K562 (cell line): Measurements from ENCODE around the gene LST1. TPM values are rescaled to one million over a fixed set of nuclear protein-coding genes. Genes with fewer than 3 reads are reported as not detected.
A peak's percentile ranks its signal among the peaks of the same experiment; 100 is the strongest.

Experiments
- ATAC-seq: fragments of 200-7000 bp; cut with Tn5 transposase; 3 replicates; pipeline ENCODE4 v1.9.1; 2020; ENCODE audit warnings: moderate library complexity
- BruUV-seq: library from RNA; stranded (reverse); fragments of 400-500 nt; replicated peaks from 2 replicates; lab custom pipeline; 2021; lab: Mats Ljungman, UMichigan
- CTCF ChIA-PET: fragments of 300-600 bp; formaldehyde crosslinking; extraction: SDS; loops from one replicate; lab custom pipeline; 2021; ENCODE audit warnings: low intra/inter-chr PET ratio; lab: Yijun Ruan, JAX
- POLR2A ChIA-PET: fragments of 300-600, 350-650 bp; sonication (Branson Sonifier 250); formaldehyde crosslinking; extraction: SDS; loops from one replicate; lab custom pipeline; 2021; ENCODE audit warnings: antibody characterized with exemption, inconsistent platforms; lab: Yijun Ruan, JAX
- DNase-seq, 4 experiments: peaks; one replicate each; pipeline versions ENCODE4 v3.0.0 to v3.0.0-alpha.2; 2011 to 2018; ENCODE audit warnings: low spot score in 3 of 4, mixed read lengths in 3 of 4; ENCODE audit errors: extremely low read depth in 1 of 4
- FAIRE-seq: peaks from 2 replicates; lab custom pipeline; 2011; peaks lifted over from hg19 to GRCh38; lab: Jason Lieb, UNC
- H2AFZ ChIP-seq: 2 replicates; pipeline ENCODE4 v1.6.0; 2011; ENCODE audit warnings: low read depth, low read length, control low read depth, inconsistent platforms
- H3K27ac ChIP-seq: fragments of 200-600 bp; 3 replicates; pipeline ENCODE4 v1.8.0; 2011; ENCODE audit warnings: low read depth, mild to moderate bottlenecking, control low read depth, inconsistent platforms, low read length, moderate library complexity, mixed read lengths; ENCODE audit errors: extremely low read depth
- H3K27me3 ChIP-seq, 2 experiments: fragments of 300-600 bp in 1 of 2; 2 replicates in 1 of 2; 3 replicates in 1 of 2; pipeline versions ENCODE4 v1.6.0 to v1.8.0; 2011; ENCODE audit warnings: inconsistent platforms in 2 of 2, low read length in 2 of 2, mild to moderate bottlenecking in 1 of 2, mixed read lengths in 1 of 2, moderate library complexity in 1 of 2; ENCODE audit not compliant: control insufficient read depth in 2 of 2, insufficient read depth in 2 of 2
- H3K36me3 ChIP-seq: fragments of 300-600 bp; 3 replicates; pipeline ENCODE4 v1.8.0; 2011; ENCODE audit warnings: mild to moderate bottlenecking, low read length, inconsistent platforms; ENCODE audit not compliant: control insufficient read depth, insufficient read depth
- H3K4me1 ChIP-seq, 2 experiments: fragments of 200-600 bp in 1 of 2; replicated peaks in 1 of 2; 2 replicates in 1 of 2; 3 replicates in 1 of 2; pipeline versions ENCODE4 v1.5.1 to v1.8.0; 2011; ENCODE audit warnings: inconsistent platforms in 2 of 2, low read length in 2 of 2, mild to moderate bottlenecking in 1 of 2, mixed read lengths in 1 of 2, moderate library complexity in 1 of 2; ENCODE audit not compliant: control insufficient read depth in 2 of 2, insufficient read depth in 2 of 2
- H3K4me2 ChIP-seq: 2 replicates; pipeline ENCODE4 v1.6.1; 2011; ENCODE audit warnings: low read length, control low read depth, inconsistent platforms, mixed read lengths; ENCODE audit not compliant: insufficient read depth
- H3K4me3 ChIP-seq: fragments of 200-600 bp; sonication (generic), shearing (Covaris generic); 2 replicates; pipeline ENCODE4 v1.5.1; 2016; ENCODE audit warnings: control low read depth, inconsistent platforms
- H3K79me2 ChIP-seq: fragments of 200-600 bp; 3 replicates; pipeline ENCODE4 v1.8.0; 2011; ENCODE audit warnings: low read length, inconsistent platforms; ENCODE audit not compliant: control insufficient read depth, insufficient read depth
- H3K9ac ChIP-seq, 2 experiments: 2 replicates each; pipeline versions ENCODE4 v1.6.0 to v1.6.1; 2011; ENCODE audit warnings: low read depth in 2 of 2, low read length in 2 of 2, control low read depth in 1 of 2, inconsistent platforms in 1 of 2, mild to moderate bottlenecking in 1 of 2, mixed read lengths in 1 of 2; ENCODE audit not compliant: insufficient read depth in 1 of 2
- H3K9me1 ChIP-seq: one replicate; pipeline ENCODE4 v1.6.0; 2011; ENCODE audit warnings: inconsistent platforms, mild to moderate bottlenecking, low read length, moderate library complexity; ENCODE audit not compliant: control insufficient read depth, insufficient read depth
- H3K9me3 ChIP-seq: replicated peaks from 2 replicates; pipeline ENCODE4 v1.5.1; 2011; ENCODE audit warnings: low read depth, low read length, inconsistent platforms; ENCODE audit not compliant: control insufficient read depth, insufficient read depth
- H4K20me1 ChIP-seq: replicated peaks from 2 replicates; pipeline ENCODE4 v1.6.1; 2011; ENCODE audit warnings: low read length, inconsistent platforms, mixed read lengths; ENCODE audit not compliant: control insufficient read depth, insufficient read depth
- ATF7 ChIP-seq: fragments of 450-650 bp; IDR thresholded peaks from 2 replicates; pipeline ENCODE4 v1.7.1; 2014; ENCODE audit warnings: mild to moderate bottlenecking, moderate library complexity
- BHLHE40 ChIP-seq: IDR thresholded peaks from 2 replicates; pipeline ENCODE4 v1.6.1; 2011; ENCODE audit warnings: low read length, improper control_type of control experiment
- EGR1 ChIP-seq: fragments of 450-650 bp; conservative IDR thresholded peaks from 2 replicates; pipeline ENCODE4 v1.6.1; 2017; ENCODE audit warnings: mild to moderate bottlenecking
- HMGXB4 ChIP-seq: sonication (generic); formaldehyde crosslinking; IDR thresholded peaks from 2 replicates; pipeline ENCODE4 v1.8.1; 2023; ENCODE audit warnings: mild to moderate bottlenecking, missing genetic modification reagents
- RCOR1 ChIP-seq, 2 experiments: IDR thresholded peaks; 2 replicates each; pipeline ENCODE4 v1.6.1; 2012; ENCODE audit warnings: low read depth in 2 of 2, low read length in 2 of 2, borderline replicate concordance in 1 of 2, improper control_type of control experiment in 1 of 2
- SMARCC2 ChIP-seq: fragments of 450-650 bp; IDR thresholded peaks from 2 replicates; pipeline ENCODE4 v1.6.1; 2017; ENCODE audit warnings: antibody characterized with exemption, moderate library complexity, mild to moderate bottlenecking, low read depth
- USF1 ChIP-seq: sonication (generic); formaldehyde crosslinking; IDR thresholded peaks from 2 replicates; pipeline ENCODE4 v1.9.0; 2022; ENCODE audit warnings: mild to moderate bottlenecking, missing genetic modification reagents
- USF2 ChIP-seq: sonication (generic); formaldehyde crosslinking; IDR thresholded peaks from 2 replicates; pipeline ENCODE4 v1.5.0; 2020; ENCODE audit warnings: missing genetic modification reagents
- ZC3H11A ChIP-seq: IDR thresholded peaks from 2 replicates; pipeline ENCODE4 v1.6.1; 2012; ENCODE audit warnings: low read depth, low read length, improper control_type of control experiment
- ZNF41 ChIP-seq: fragments of 250-450 bp; sonication (Bioruptor Pico); conservative IDR thresholded peaks from 2 replicates; pipeline ENCODE4 v1.4.0; 2020; ENCODE audit warnings: mild to moderate bottlenecking
- WGBS: fragments of 100-300 bp; shearing (Covaris generic); methylation state at CpG from one replicate; pipeline ENCODE4 v1.1.6; 2016; ENCODE audit warnings: low coverage, mixed read lengths; ENCODE audit not compliant: insufficient coverage; ENCODE audit errors: missing lambda C conversion rate; 5-methylcytosine and 5-hydroxymethylcytosine counted together
- in situ Hi-C: fragments of 300-500 bp; cut with MboI; formaldehyde crosslinking; loops from 4 replicates; pipeline ENCODE4 v1.15.0; 2018; ENCODE audit warnings: inconsistent platforms, mixed read lengths
- intact Hi-C: fragments of 100-400 bp; cut with micrococcal nuclease; formaldehyde crosslinking; loops from 2 replicates; pipeline ENCODE4 v1.14.2; 2022
- polyA plus RNA-seq, 8 experiments: library from polyadenylated mRNA; depleted of rRNA in 4 of 8; stranded (reverse) in 5 of 8; unstranded in 3 of 8; fragments of >200 nt; fragmentation: Nextera tagmentation in 2 of 8; fragmentation: Illumina TruSeq in 1 of 8; extraction: Ambion mirVana in 2 of 8; extraction: Trizol in 1 of 8; gene quantifications; 2 replicates each; pipeline versions ENCODE4 v1.2.1 to v1.2.3, GENCODE V29; 2011 to 2014; ENCODE audit warnings: inconsistent platforms in 1 of 8, missing spikeins in 1 of 8
- total RNA-seq, 7 experiments: library from RNA; depleted of rRNA in 6 of 7; stranded (reverse); fragments of >200 nt in 6 of 7; fragmentation: Illumina TruSeq in 2 of 7; extraction: Trizol in 2 of 7; gene quantifications; 2 replicates each; pipeline versions ENCODE4 v1.2.1 to v1.2.3, GENCODE V29; 2011 to 2021; ENCODE audit warnings: low replicate concordance in 1 of 7
- TF ChIP-seq, protein P1 (sequence below): fragments of 450-650 bp; formaldehyde crosslinking; conservative IDR thresholded peaks from 2 replicates; pipeline ENCODE4 v1.4.0; 2022; ENCODE audit warnings: mild to moderate bottlenecking, missing genetic modification characterization
- TF ChIP-seq, protein P2 (sequence below): fragments of 450-650 bp; formaldehyde crosslinking; IDR thresholded peaks from 2 replicates; pipeline ENCODE4 v1.4.0; 2022; ENCODE audit warnings: missing genetic modification characterization

LST1 gene
- total and polyA plus RNA-seq, 9 of the 15 experiments (the other 6 are each of a cell fraction or from before 2014, with no cell fraction given): 0.82 to 7.8 (median 1.7) TPM

- TF ChIP-seq ZC3H11A (no peak), EGR1 (0 out of 2 replicates have a peak, but pooled peaks have one; percentile 15), ATF7 (peak; percentile 40; the same call in 1 of the 2 replicates)
- TF ChIP-seq, all 486 proteins: peak for 17
Observed at GRCh38 chr6:31567531-31568370, 18.3 kb upstream of the LST1 start (continued).

DNA sequence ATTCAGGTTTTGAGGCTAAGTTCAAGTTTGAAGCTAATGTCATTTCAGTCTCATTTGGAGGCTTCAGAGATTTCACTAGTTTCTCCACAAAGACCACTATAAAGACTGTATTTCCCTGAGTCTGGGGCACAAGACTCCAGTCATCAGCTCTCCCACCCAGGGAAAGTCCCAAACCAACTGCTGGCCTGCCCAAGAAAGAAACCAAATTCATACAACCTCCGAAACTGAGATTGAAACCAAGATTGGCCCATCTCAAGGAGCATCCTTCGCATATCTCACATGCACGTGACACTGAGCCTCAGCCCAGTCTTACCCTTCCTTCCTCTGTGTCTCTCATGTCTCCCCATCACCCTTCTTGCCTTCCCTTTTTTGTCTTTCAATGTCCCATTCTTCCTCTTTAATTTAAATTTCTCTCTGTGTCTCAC, 17.5 kb upstream of the LST1 start:
- no peak overlapping the region for H3K27ac ChIP-seq
- H2AFZ ChIP-seq: no peak overlapping the region
- no TSS peak for BruUV-seq
- DNase-seq: no peak
- H3K4me1 ChIP-seq: peaks cover 5 to 18% of the 10 kb centered on the region in 2 experiments; a peak in 4 of 5 replicates
- no peaks in the 10 kb centered on the region for H3K79me2 ChIP-seq
- H3K27me3 ChIP-seq: no peaks in the 10 kb centered on the region
- peak; percentile 67 for FAIRE-seq
- no peaks in the 10 kb centered on the region for H4K20me1 ChIP-seq
- H3K9me1 ChIP-seq: no peaks in the 10 kb centered on the region
- H3K4me2 ChIP-seq: no peak overlapping the region
- no peaks in the 10 kb centered on the region for H3K9me3 ChIP-seq
- intact Hi-C loops (no loop called here), in situ Hi-C loops (no loop called here)
- no peak overlapping the region for H3K4me3 ChIP-seq
- no peak for ATAC-seq
- ChIA-PET CTCF (no interaction called here), POLR2A (interaction anchor here (1.3 to 2.6 kb wide), 4 partner anchors 8 to 24 kb away, joined by 3 to 10 read pairs (median 6); partner anchors contain the start of gene NCR3)
- 22% methylated on average over 3 of the region's 3 CpGs for WGBS
- H3K9ac ChIP-seq: no peak overlapping the region
- H3K36me3 ChIP-seq: no peaks in the 10 kb centered on the region
- TF ChIP-seq USF2 (CRISPR knock-in tag) (peak; percentile 18; the same call in 1 of the 2 replicates), BHLHE40 (peak; percentile 80), HMGXB4 (CRISPR knock-in tag) (no peak), ZNF41 (CRISPR knock-in tag) (no peak), USF1 (CRISPR knock-in tag) (peak; percentile 28; the same call in 1 of the 2 replicates), SMARCC2 (no peak), RCOR1 (IDR thresholded peaks at IDR 0.05; ENCODE audit: borderline replicate concordance in 1 of 2, low read depth in 2 of 2, low read length in 2 of 2) (peak in 1 of 2 experiments; percentile 76; a peak in 2 of 4 replicates)
- TF ChIP-seq, protein P1, sequence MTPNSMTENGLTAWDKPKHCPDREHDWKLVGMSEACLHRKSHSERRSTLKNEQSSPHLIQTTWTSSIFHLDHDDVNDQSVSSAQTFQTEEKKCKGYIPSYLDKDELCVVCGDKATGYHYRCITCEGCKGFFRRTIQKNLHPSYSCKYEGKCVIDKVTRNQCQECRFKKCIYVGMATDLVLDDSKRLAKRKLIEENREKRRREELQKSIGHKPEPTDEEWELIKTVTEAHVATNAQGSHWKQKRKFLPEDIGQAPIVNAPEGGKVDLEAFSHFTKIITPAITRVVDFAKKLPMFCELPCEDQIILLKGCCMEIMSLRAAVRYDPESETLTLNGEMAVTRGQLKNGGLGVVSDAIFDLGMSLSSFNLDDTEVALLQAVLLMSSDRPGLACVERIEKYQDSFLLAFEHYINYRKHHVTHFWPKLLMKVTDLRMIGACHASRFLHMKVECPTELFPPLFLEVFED: 0 out of 2 replicates have a peak, but pooled peaks have one; percentile 61
- TF ChIP-seq, protein P2, sequence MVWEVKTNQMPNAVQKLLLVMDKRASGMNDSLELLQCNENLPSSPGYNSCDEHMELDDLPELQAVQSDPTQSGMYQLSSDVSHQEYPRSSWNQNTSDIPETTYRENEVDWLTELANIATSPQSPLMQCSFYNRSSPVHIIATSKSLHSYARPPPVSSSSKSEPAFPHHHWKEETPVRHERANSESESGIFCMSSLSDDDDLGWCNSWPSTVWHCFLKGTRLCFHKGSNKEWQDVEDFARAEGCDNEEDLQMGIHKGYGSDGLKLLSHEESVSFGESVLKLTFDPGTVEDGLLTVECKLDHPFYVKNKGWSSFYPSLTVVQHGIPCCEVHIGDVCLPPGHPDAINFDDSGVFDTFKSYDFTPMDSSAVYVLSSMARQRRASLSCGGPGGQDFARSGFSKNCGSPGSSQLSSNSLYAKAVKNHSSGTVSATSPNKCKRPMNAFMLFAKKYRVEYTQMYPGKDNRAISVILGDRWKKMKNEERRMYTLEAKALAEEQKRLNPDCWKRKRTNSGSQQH (CRISPR knock-in tag): 0 out of 2 replicates have a peak, but pooled peaks have one; percentile 27
